Measurements from ENCODE around the gene PTPRM. TPM values are rescaled to one million over a fixed set of nuclear protein-coding genes. Genes with fewer than 3 reads are reported as not detected.

The PTPRM gene
- total RNA-seq, 1 experiment from 2014 or later = 42.3 TPM

GRCh38 chr18:7937268-7937667 lies 370.2 kb downstream of the PTPRM start:
- no TSS peak for BruUV-seq (replicated peaks)
- Mint-ChIP-seq H3K27me3 (ENCODE audit: unreplicated experiment) (no peaks in the 10 kb centered on the region), H3K27ac (ENCODE audit: unreplicated experiment) (no peak overlapping the region), H3K4me3 (ENCODE audit: low read depth, unreplicated experiment) (no peak overlapping the region), H3K9me3 (ENCODE audit: low read depth, unreplicated experiment) (no peaks in the 10 kb centered on the region), H3K4me1 (ENCODE audit: low read depth, unreplicated experiment) (peaks cover 26% of the 10 kb centered on the region), H3K36me3 (ENCODE audit: insufficient read depth, unreplicated experiment) (peaks cover 6% of the 10 kb centered on the region)
- intact Hi-C loops (cut with micrococcal nuclease; ENCODE audit: unreplicated experiment) = no loop called here
- CTCF ChIA-PET = interaction anchor here (0.8 kb wide), 1 partner anchor 147 kb away, joined by 3 read pairs; no protein-coding TSS in a partner anchor
- no peak for TF ChIP-seq CTCF (IDR thresholded peaks at IDR 0.05; ENCODE audit: unreplicated experiment)
- DNase-seq = no peak

- DNase-seq = no peak
- no peak overlapping the region for H3K4me3 Mint-ChIP-seq (ENCODE audit: low read depth, unreplicated experiment)
- no TSS peak for BruUV-seq (replicated peaks)
- intact Hi-C loops (cut with micrococcal nuclease; ENCODE audit: unreplicated experiment) = no loop called here
- no peak overlapping the region for H3K27ac Mint-ChIP-seq (ENCODE audit: unreplicated experiment)
- no peaks in the 10 kb centered on the region for H3K27me3 Mint-ChIP-seq (ENCODE audit: unreplicated experiment)
- CTCF ChIA-PET = no interaction called here
- no peaks in the 10 kb centered on the region for H3K9me3 Mint-ChIP-seq (ENCODE audit: low read depth, unreplicated experiment)
- TF ChIP-seq CTCF (IDR thresholded peaks at IDR 0.05; ENCODE audit: unreplicated experiment) = no peak
- peaks cover 48% of the 10 kb centered on the region for H3K4me1 Mint-ChIP-seq (ENCODE audit: low read depth, unreplicated experiment)
- H3K36me3 Mint-ChIP-seq (ENCODE audit: insufficient read depth, unreplicated experiment) = peaks cover 6% of the 10 kb centered on the region
These were observed 372.4 kb downstream of the PTPRM start for GRCh38 chr18:7939521-7939920.

- Mint-ChIP-seq H3K9me3 (ENCODE audit: low read depth, unreplicated experiment) (peaks cover 3% of the 10 kb centered on the region), H3K27me3 (ENCODE audit: unreplicated experiment) (no peaks in the 10 kb centered on the region), H3K4me3 (ENCODE audit: low read depth, unreplicated experiment) (no peak overlapping the region), H3K4me1 (ENCODE audit: low read depth, unreplicated experiment) (peaks cover 57% of the 10 kb centered on the region), H3K27ac (ENCODE audit: unreplicated experiment) (peak overlapping the region; percentile 74), H3K36me3 (ENCODE audit: insufficient read depth, unreplicated experiment) (peaks cover 6% of the 10 kb centered on the region)
- intact Hi-C loops (cut with micrococcal nuclease; ENCODE audit: unreplicated experiment) = no loop called here
- TF ChIP-seq CTCF (IDR thresholded peaks at IDR 0.05; ENCODE audit: unreplicated experiment) = no peak
- BruUV-seq (replicated peaks) = no TSS peak
- CTCF ChIA-PET = no interaction called here
- DNase-seq = no peak
These were observed 373.3 kb downstream of the PTPRM start for GRCh38 chr18:7940379-7940778.

- H3K4me1 Mint-ChIP-seq (ENCODE audit: low read depth, unreplicated experiment) = peaks cover 63% of the 10 kb centered on the region
- no peak for DNase-seq
- intact Hi-C loops (cut with micrococcal nuclease; ENCODE audit: unreplicated experiment) = no loop called here
- H3K9me3 Mint-ChIP-seq (ENCODE audit: low read depth, unreplicated experiment) = peaks cover 3% of the 10 kb centered on the region
- H3K27me3 Mint-ChIP-seq (ENCODE audit: unreplicated experiment) = no peaks in the 10 kb centered on the region
- peak overlapping the region; percentile 86 for H3K27ac Mint-ChIP-seq (ENCODE audit: unreplicated experiment)
- CTCF ChIA-PET = interaction anchor here (1.0 kb wide), 1 partner anchor 14 kb away, joined by 11 read pairs; no protein-coding TSS in a partner anchor
- no peak overlapping the region for H3K4me3 Mint-ChIP-seq (ENCODE audit: low read depth, unreplicated experiment)
- no TSS peak for BruUV-seq (replicated peaks)
- TF ChIP-seq CTCF (IDR thresholded peaks at IDR 0.05; ENCODE audit: unreplicated experiment) = no peak
- H3K36me3 Mint-ChIP-seq (ENCODE audit: insufficient read depth, unreplicated experiment) = peaks cover 11% of the 10 kb centered on the region
These were observed 373.9 kb downstream of the PTPRM start for GRCh38 chr18:7940971-7941370.

All from Calu3 (cell line).